ENCODE measurements around the gene TMEM179.

TMEM179 gene

GRCh38 chr14:104545942-104546501, 58.5 kb downstream of the TMEM179 start:
- ChIA-PET CTCF (interaction anchor here (1.5 kb wide), 1 partner anchor 18 kb away, joined by 6 read pairs; no protein-coding TSS in a partner anchor), POLR2A (no interaction called here)
- H3K4me3 ChIP-seq (ENCODE audit: low read depth, low read length): no peak overlapping the region
- TF ChIP-seq, protein P1, sequence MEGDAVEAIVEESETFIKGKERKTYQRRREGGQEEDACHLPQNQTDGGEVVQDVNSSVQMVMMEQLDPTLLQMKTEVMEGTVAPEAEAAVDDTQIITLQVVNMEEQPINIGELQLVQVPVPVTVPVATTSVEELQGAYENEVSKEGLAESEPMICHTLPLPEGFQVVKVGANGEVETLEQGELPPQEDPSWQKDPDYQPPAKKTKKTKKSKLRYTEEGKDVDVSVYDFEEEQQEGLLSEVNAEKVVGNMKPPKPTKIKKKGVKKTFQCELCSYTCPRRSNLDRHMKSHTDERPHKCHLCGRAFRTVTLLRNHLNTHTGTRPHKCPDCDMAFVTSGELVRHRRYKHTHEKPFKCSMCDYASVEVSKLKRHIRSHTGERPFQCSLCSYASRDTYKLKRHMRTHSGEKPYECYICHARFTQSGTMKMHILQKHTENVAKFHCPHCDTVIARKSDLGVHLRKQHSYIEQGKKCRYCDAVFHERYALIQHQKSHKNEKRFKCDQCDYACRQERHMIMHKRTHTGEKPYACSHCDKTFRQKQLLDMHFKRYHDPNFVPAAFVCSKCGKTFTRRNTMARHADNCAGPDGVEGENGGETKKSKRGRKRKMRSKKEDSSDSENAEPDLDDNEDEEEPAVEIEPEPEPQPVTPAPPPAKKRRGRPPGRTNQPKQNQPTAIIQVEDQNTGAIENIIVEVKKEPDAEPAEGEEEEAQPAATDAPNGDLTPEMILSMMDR (IDR thresholded peaks at IDR 0.05; ENCODE audit: insufficient read depth, low read length, missing control alignments): no peak
- DNase-seq (ENCODE audit: low read depth, low spot score): no peak

GRCh38 chr14:104545151-104545941, 59.2 kb downstream of the TMEM179 start:
- ChIA-PET POLR2A (no interaction called here), CTCF (interaction anchor here (1.5 kb wide), 1 partner anchor 19 kb away, joined by 6 read pairs; no protein-coding TSS in a partner anchor)
- TF ChIP-seq, protein P1 (IDR thresholded peaks at IDR 0.05; ENCODE audit: insufficient read depth, low read length, missing control alignments): no peak
- no peak overlapping the region for H3K4me3 ChIP-seq (ENCODE audit: low read depth, low read length)
- DNase-seq (ENCODE audit: low read depth, low spot score): no peak

- no peak for DNase-seq (ENCODE audit: low read depth, low spot score)
- no peak overlapping the region for H3K4me3 ChIP-seq (ENCODE audit: low read depth, low read length)
- TF ChIP-seq, protein P1 (IDR thresholded peaks at IDR 0.05; ENCODE audit: insufficient read depth, low read length, missing control alignments): no peak
- POLR2A ChIA-PET: no interaction called here
- CTCF ChIA-PET: no interaction called here
Observed at GRCh38 chr14:104544362-104544961, 60.1 kb downstream of the TMEM179 start.

GRCh38 chr14:104542871-104543830, 61.4 kb downstream of the TMEM179 start:
- POLR2A ChIA-PET: no interaction called here
- no peak overlapping the region for H3K4me3 ChIP-seq (ENCODE audit: low read depth, low read length)
- TF ChIP-seq, protein P1 (IDR thresholded peaks at IDR 0.05; ENCODE audit: insufficient read depth, low read length, missing control alignments): no peak
- no peak for DNase-seq (ENCODE audit: low read depth, low spot score)
- CTCF ChIA-PET: no interaction called here

DNA sequence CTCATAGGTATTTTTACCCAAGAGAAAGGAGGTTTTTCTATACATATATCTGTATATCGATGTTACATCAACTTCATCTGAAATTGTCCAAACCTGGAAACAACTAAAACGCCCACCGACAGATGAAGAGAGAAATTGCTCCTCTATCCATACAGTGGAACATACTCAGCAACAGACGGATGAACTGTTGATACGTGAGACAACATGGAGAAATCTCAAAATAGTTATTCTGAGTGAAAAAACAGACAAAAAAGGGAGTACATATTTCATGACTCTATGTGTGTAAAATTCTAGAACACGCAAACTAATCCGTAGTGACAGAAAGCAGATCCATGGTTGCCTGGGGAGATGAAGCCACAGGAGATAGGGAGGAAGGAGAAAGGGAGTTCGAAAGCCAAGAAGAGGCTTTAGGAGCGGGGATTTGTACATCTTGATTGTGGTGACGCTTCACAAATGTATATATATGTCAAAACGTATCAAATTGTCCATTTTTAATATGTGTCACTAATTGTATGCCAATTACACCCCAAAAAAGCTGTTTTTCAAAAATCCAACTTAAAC, 62.6 kb downstream of the TMEM179 start:
- H3K4me3 ChIP-seq (ENCODE audit: low read depth, low read length): no peak overlapping the region
- TF ChIP-seq, protein P1 (IDR thresholded peaks at IDR 0.05; ENCODE audit: insufficient read depth, low read length, missing control alignments): no peak
- ChIA-PET POLR2A (no interaction called here), CTCF (no interaction called here)
- no peak for DNase-seq (ENCODE audit: low read depth, low spot score)

All from AG04449 (cell line).